ENCODE results near the gene ARHGAP8.

- TF ChIP-seq POLR2A (IDR thresholded peaks at IDR 0.05; ENCODE audit: low read depth, low read length) = no peak
- TF ChIP-seq SIN3A (IDR thresholded peaks at IDR 0.05; ENCODE audit: low read depth, low read length) = no peak
- no peak for TF ChIP-seq REST (IDR thresholded peaks at IDR 0.05; ENCODE audit: low read depth, low read length)
- TF ChIP-seq POU2F2 (IDR thresholded peaks at IDR 0.05; ENCODE audit: borderline replicate concordance, low read depth, low read length) = no peak
- TF ChIP-seq ZBTB40 (IDR thresholded peaks at IDR 0.05; ENCODE audit: borderline replicate concordance) = no peak
- TF ChIP-seq CEBPB (IDR thresholded peaks at IDR 0.05; ENCODE audit: borderline replicate concordance in 1 of 2, low read depth in 2 of 2, low read length in 2 of 2) = no peak
Observed at GRCh38 chr22:44892243-44892642, 139.9 kb downstream of the ARHGAP8 start.

Measured in GM12878 (cell line).